ENCODE results near the gene LILRA6. TPM values are rescaled to one million over a fixed set of nuclear protein-coding genes. Genes with fewer than 3 reads are reported as not detected.

The LILRA6 gene
- total and polyA plus RNA-seq, 2 of the 8 experiments (the other 6 are each of a cell fraction or from before 2014, with no cell fraction given): not detected

DNA sequence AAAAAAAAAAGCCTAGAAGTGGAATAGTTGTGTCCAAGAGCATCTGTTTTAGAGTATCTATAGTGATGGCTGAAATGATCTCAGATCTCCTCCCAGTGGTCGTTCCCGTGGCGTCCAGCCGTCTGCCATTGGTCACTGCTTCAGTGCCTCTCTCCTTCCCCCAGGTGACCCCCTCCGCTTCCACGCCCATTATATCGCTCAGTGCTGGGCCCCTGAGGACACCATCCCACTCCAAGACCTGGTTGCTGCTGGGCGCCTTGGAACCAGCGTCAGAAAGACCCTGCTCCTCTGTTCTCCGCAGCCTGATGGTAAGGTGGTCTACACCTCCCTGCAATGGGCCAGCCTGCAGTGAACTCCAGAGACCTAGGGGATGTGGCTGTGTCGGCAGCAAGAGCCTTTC is 49.6 kb downstream of the LILRA6 start:
- Histone ChIP-seq H3K79me2 (ENCODE audit: control insufficient read depth in 1 of 2, insufficient read depth in 2 of 2, low read length in 2 of 2) (peaks cover 2 to 15% of the 10 kb centered on the region in 2 experiments; a peak in 3 of 4 replicates), H3K4ac (replicated peaks; ENCODE audit: insufficient read length, low read depth, low read length) (no peak overlapping the region), H3K27me3 (replicated peaks in 1 of 4; ENCODE audit: control insufficient read depth in 3 of 4, extremely low read depth in 1 of 4, insufficient read depth in 3 of 4, low read length in 3 of 4) (no peaks in the 10 kb centered on the region), H3K27ac (ENCODE audit: low read depth, low read length) (no peak overlapping the region), H2AFZ (ENCODE audit: low read length) (no peak overlapping the region), H3K9me3 (ENCODE audit: insufficient read depth in 2 of 2, low read depth in 1 of 2, low read length in 1 of 2) (no peaks in the 10 kb centered on the region), H3K79me1 (ENCODE audit: low read depth, low read length) (peaks cover 8% of the 10 kb centered on the region), H4K20me1 (replicated peaks in 1 of 2; ENCODE audit: control insufficient read depth in 1 of 2, insufficient read depth in 2 of 2, low read length in 2 of 2) (no peaks in the 10 kb centered on the region), H4K91ac (replicated peaks; ENCODE audit: insufficient read length, low read length) (no peak overlapping the region), H2AK5ac (ENCODE audit: low read depth, low read length) (no peak overlapping the region), H2BK15ac (ENCODE audit: low read length) (no peak overlapping the region), H3K4me3 (ENCODE audit: extremely low read depth in 1 of 4, insufficient read depth in 2 of 4, low read depth in 3 of 4, low read length in 4 of 4) (no peak overlapping the region), H3K23me2 (ENCODE audit: low read depth, low read length) (peaks cover 11% of the 10 kb centered on the region), H3K36me3 (ENCODE audit: control insufficient read depth in 2 of 4, insufficient read depth in 4 of 4, low read length in 3 of 4) (peaks cover 3 to 19% (median 5%) of the 10 kb centered on the region in 4 experiments; a peak in 7 of 8 replicates), H3K23ac (ENCODE audit: insufficient read length) (no peak overlapping the region), H2BK12ac (ENCODE audit: low read depth, low read length) (no peak overlapping the region), H3K4me1 (replicated peaks in 1 of 4; ENCODE audit: control insufficient read depth in 3 of 4, insufficient read depth in 4 of 4, low read length in 3 of 4) (peaks cover 3 to 11% (median 6%) of the 10 kb centered on the region in 4 experiments; a peak in 5 of 7 replicates), H2BK120ac (replicated peaks; ENCODE audit: low read depth, low read length) (no peak overlapping the region), H3K14ac (ENCODE audit: insufficient read length) (no peak overlapping the region), H3K9ac (replicated peaks in 1 of 4; ENCODE audit: extremely low read depth in 1 of 4, low read depth in 3 of 4, low read length in 3 of 4) (peak overlapping the region in 1 of 4 experiments; percentile 28; a peak in 1 of 7 replicates), H2BK20ac (ENCODE audit: low read length) (no peak overlapping the region), H4K5ac (ENCODE audit: insufficient read length, low read depth, low read length) (no peak overlapping the region), H4K8ac (ENCODE audit: extremely low read depth, insufficient read depth, low read length) (no peak overlapping the region), H2BK5ac (ENCODE audit: low read depth, low read length) (no peak overlapping the region), H3K18ac (ENCODE audit: extremely low read depth, low read length) (no peak overlapping the region), H3K4me2 (ENCODE audit: insufficient read depth in 1 of 2, low read depth in 2 of 2, low read length in 2 of 2) (no peak overlapping the region; a peak in 1 of 4 replicates), H3K56ac (replicated peaks; ENCODE audit: insufficient read length, low read depth, low read length) (no peak overlapping the region)
- DNase-seq (ENCODE audit: low read depth in 1 of 2, low spot score in 2 of 2) (no peak), FAIRE-seq (no peak)
- CTCF ChIA-PET (ENCODE audit: partially characterized antibody): interaction anchor here (0.5 to 1.2 kb wide), 2 partner anchors 13 to 390 kb away, joined by 3 read pairs; no protein-coding TSS in a partner anchor
- 86% methylated on average over 11 of the region's 11 CpGs; no CpG with 5 or more reads in 1 of the 2 experiments for WGBS, 2 experiments (ENCODE audit: extremely low coverage in 1 of 2, insufficient coverage in 1 of 2, insufficient read length in 1 of 2, insufficient replicate concordance in 2 of 2, low coverage in 1 of 2, low lambda C conversion rate in 2 of 2, missing lambda C conversion rate in 1 of 2)
- POLR2A ChIA-PET (ENCODE audit: partially characterized antibody): interaction anchor here (28.7 kb wide), 1 partner anchor 14 kb away, joined by 909 read pairs; the partner anchor contains the start of gene RPS9
- TF ChIP-seq KDM5A (IDR thresholded peaks at IDR 0.05; ENCODE audit: low read length) (no peak), PHF8 (conservative IDR thresholded peaks at IDR 0.05; ENCODE audit: low read depth, low read length) (no peak), HDAC2 (IDR thresholded peaks at IDR 0.05; ENCODE audit: borderline replicate concordance in 1 of 2, low read depth in 2 of 2, low read length in 2 of 2) (no peak), NANOG (IDR thresholded peaks at IDR 0.05; ENCODE audit: insufficient read depth, low read depth, low read length, poor library complexity, severe bottlenecking) (no peak), YY1 (IDR thresholded peaks at IDR 0.05; ENCODE audit: low read depth, low read length) (no peak), GABPA (IDR thresholded peaks at IDR 0.05; ENCODE audit: borderline replicate concordance, insufficient read depth, low read length) (no peak), SP2 (IDR thresholded peaks at IDR 0.05; ENCODE audit: low read length) (no peak), TEAD4 (IDR thresholded peaks at IDR 0.05; ENCODE audit: low read depth, low read length) (no peak), POU5F1 (IDR thresholded peaks at IDR 0.05; ENCODE audit: low read depth, low read length) (no peak), NRF1 (IDR thresholded peaks at IDR 0.05; ENCODE audit: low read depth, low read length) (no peak), SAP30 (IDR thresholded peaks at IDR 0.05; ENCODE audit: insufficient read depth, insufficient replicate concordance, low read length) (no peak), SRF (IDR thresholded peaks at IDR 0.05; ENCODE audit: low read depth, low read length) (no peak)
- TF ChIP-seq, protein P1, sequence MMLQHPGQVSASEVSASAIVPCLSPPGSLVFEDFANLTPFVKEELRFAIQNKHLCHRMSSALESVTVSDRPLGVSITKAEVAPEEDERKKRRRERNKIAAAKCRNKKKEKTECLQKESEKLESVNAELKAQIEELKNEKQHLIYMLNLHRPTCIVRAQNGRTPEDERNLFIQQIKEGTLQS (IDR thresholded peaks at IDR 0.05; ENCODE audit: insufficient read depth, low read depth, low read length): no peak
